Measurements from ENCODE around the gene EIPR1.
"Not testable (repeated sequence)": the region's sequence is repeated elsewhere in the genome, so short reads cannot be mapped to it uniquely, and the experiment has no call there.

Gene EIPR1

DNA sequence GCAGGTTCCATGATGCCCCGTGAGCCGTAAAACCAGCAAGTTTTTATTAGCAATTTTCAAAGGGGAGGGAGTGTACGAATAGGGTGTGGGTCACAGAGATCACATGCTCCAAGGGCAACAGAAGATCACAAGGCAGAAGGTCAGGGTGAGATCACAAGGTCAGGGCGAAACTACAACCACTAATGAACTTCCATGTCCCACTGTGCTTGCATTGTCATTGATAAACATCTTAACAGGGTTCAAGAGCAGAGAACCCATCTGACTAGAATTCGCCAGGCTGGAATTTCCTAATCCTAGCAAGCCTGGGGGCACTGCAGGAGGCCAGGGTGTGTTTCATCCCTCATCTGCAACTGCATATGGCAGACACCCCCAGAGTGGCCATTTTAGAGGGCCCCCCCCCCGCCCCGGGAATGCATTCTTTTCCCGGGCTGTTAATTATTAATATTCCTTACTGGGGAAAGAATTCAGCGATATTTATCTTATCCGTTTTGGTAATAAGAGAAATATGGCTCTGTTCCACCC lies 178.9 kb downstream of the EIPR1 start:
- not testable (repeated sequence) for H3K36me3 ChIP-seq (ENCODE audit: insufficient read depth, low read length); H2AFZ ChIP-seq (ENCODE audit: low read depth, low read length); H3K27me3 ChIP-seq (ENCODE audit: insufficient read depth, low read length); H3K4me1 ChIP-seq (ENCODE audit: insufficient read depth, low read length); H3K9me3 ChIP-seq (ENCODE audit: low read length); H3K4me3 ChIP-seq (ENCODE audit: low read length)

DNA sequence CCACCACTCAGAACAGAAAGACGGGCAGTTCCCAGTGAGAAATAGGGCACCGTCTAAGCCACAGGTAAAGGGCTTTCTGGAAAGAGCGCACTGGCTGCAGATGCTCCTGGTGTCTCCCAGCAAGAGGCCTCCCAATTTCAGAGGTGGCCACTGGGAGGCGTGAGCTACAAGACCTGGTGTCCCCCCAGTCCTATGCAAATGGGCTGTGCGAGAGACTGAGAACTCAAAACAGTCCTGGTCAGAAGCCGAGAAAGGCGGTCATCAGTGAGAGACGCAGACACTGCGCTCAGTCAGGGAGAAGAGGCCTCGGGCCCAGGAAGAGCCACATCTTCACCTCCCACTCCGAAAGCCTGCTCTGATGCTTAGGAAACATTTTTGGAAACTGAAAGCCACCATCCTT lies 179.5 kb downstream of the EIPR1 start:
- no peaks in the 10 kb centered on the region for H3K27me3 ChIP-seq (ENCODE audit: insufficient read depth, low read length)

DNA sequence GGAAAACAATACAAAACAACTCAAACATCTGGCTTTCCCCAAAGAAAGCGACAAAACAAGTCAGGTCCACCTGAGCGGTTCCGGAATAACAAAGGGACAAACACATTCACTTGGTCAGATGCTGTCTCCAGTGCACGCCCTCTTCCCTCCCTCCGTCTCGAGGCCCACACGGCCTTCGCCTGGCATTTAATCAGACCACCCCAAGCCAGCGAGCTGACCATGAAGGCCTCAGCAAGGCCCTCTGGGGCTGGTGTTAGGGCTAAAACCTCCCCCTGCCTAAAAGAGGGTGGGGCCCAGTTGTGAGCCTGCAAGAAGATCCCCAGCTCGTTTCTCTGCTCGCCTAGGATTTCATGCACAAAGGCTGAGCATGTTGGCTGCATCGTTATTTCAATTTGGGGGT lies 180.3 kb downstream of the EIPR1 start:
- Histone ChIP-seq H3K9me3 (ENCODE audit: low read length) (no peaks in the 10 kb centered on the region), H3K36me3 (ENCODE audit: insufficient read depth, low read length) (peaks cover 22% of the 10 kb centered on the region), H2AFZ (ENCODE audit: low read depth, low read length) (no peak overlapping the region), H3K4me1 (ENCODE audit: insufficient read depth, low read length) (peaks cover 3% of the 10 kb centered on the region), H3K27me3 (ENCODE audit: insufficient read depth, low read length) (no peaks in the 10 kb centered on the region), H3K4me3 (ENCODE audit: low read length) (no peak overlapping the region)

More for the DNA sequence above, 179.5 kb downstream of the EIPR1 start:
- Histone ChIP-seq H3K4me1 (ENCODE audit: insufficient read depth, low read length) (peaks cover 3% of the 10 kb centered on the region), H3K9me3 (ENCODE audit: low read length) (no peaks in the 10 kb centered on the region), H3K36me3 (ENCODE audit: insufficient read depth, low read length) (peaks cover 14% of the 10 kb centered on the region), H2AFZ (ENCODE audit: low read depth, low read length) (no peak overlapping the region), H3K4me3 (ENCODE audit: low read length) (no peak overlapping the region)

DNA sequence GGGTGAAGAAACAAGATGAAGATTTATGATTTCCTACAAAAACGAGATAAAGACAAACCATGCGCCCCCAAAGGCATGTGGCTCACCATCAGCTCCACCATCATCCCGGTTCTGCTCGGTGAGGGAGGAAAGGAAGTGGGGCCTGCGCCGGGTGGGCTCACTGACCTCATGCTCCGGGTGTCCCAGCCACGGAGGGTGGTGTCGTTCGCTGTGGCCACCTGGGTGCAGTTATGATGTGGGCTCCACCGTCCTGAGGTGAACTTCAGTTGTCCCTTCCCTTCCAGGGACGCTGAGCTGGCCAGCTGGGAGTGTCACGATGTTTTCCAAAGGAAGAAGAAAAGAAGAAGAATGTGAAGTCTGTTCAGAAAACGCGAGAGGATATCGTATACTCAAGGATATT lies 180.9 kb downstream of the EIPR1 start:
- H3K4me1 ChIP-seq (ENCODE audit: insufficient read depth, low read length) = peaks cover 3% of the 10 kb centered on the region
- H2AFZ ChIP-seq (ENCODE audit: low read depth, low read length) = no peak overlapping the region
- no peaks in the 10 kb centered on the region for H3K27me3 ChIP-seq (ENCODE audit: insufficient read depth, low read length)
- H3K4me3 ChIP-seq (ENCODE audit: low read length) = no peak overlapping the region
- peaks cover 28% of the 10 kb centered on the region for H3K36me3 ChIP-seq (ENCODE audit: insufficient read depth, low read length)
- no peaks in the 10 kb centered on the region for H3K9me3 ChIP-seq (ENCODE audit: low read length)

DNA sequence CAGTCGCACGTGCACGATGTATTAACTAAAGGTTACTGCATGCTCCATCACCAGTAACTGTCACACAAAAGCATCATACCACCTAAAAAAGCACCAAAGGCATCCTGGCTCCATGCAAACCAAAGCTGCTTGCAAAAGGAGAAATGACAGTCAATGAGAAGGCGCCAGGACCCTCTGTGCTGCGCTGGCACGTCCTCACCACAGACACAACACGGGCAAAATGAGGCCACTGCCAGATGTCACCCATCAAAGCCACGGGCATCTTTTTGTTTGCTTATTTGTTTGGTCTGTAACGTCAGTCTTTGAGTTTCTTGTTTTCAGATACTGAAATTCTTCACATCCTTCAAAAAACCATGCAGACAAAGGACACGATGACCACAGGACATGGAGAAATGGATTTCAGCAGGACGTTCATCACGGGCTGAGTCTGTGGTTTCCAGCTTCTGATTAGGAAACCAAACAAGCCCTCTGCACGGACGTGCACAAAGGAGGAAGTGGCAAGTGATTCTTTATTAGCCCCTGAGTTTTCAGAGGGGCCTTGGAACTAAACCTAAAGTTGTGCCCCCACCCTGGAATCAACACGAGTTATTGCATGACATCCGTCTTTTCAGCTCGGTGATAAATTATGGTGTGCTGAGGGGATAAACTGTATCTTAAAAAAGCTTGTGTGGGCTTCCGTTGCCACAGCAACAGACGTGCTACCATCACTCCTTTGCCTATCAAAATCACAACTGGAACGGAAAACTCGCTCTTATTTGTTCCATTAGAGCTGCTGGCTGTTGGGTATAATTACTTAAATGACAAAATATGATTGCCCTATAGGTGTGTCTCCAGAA lies 181.8 kb downstream of the EIPR1 start:
- no peak overlapping the region for H2AFZ ChIP-seq (ENCODE audit: low read depth, low read length)
- peaks cover 33% of the 10 kb centered on the region for H3K36me3 ChIP-seq (ENCODE audit: insufficient read depth, low read length)
- H3K4me1 ChIP-seq (ENCODE audit: insufficient read depth, low read length) = peaks cover 3% of the 10 kb centered on the region
- no peaks in the 10 kb centered on the region for H3K9me3 ChIP-seq (ENCODE audit: low read length)
- H3K27me3 ChIP-seq (ENCODE audit: insufficient read depth, low read length) = no peaks in the 10 kb centered on the region
- H3K4me3 ChIP-seq (ENCODE audit: low read length) = no peak overlapping the region

DNA sequence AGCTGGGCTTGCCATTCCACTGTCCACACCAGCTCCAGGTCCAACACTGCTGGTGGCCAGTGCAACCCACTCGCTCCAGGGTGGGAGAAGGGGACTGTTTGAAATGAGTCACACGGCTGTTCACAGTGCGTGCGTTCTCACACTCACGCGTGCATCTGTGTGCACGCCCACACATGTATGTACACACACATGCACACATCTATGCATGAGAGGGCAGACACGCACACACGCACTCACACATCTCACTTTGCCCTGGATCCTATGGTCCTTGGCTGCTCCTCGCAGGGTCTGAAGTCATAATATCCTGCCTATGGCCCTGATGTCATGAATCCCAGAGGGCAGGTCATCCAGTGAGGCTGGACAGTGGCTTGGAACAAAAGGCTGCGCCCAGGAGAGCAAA lies 182.8 kb downstream of the EIPR1 start:
- Histone ChIP-seq H3K27me3 (ENCODE audit: insufficient read depth, low read length) (no peaks in the 10 kb centered on the region), H3K9me3 (ENCODE audit: low read length) (no peaks in the 10 kb centered on the region), H3K36me3 (ENCODE audit: insufficient read depth, low read length) (peaks cover 37% of the 10 kb centered on the region), H2AFZ (ENCODE audit: low read depth, low read length) (no peak overlapping the region), H3K4me1 (ENCODE audit: insufficient read depth, low read length) (peaks cover 3% of the 10 kb centered on the region), H3K4me3 (ENCODE audit: low read length) (no peak overlapping the region)

DNA sequence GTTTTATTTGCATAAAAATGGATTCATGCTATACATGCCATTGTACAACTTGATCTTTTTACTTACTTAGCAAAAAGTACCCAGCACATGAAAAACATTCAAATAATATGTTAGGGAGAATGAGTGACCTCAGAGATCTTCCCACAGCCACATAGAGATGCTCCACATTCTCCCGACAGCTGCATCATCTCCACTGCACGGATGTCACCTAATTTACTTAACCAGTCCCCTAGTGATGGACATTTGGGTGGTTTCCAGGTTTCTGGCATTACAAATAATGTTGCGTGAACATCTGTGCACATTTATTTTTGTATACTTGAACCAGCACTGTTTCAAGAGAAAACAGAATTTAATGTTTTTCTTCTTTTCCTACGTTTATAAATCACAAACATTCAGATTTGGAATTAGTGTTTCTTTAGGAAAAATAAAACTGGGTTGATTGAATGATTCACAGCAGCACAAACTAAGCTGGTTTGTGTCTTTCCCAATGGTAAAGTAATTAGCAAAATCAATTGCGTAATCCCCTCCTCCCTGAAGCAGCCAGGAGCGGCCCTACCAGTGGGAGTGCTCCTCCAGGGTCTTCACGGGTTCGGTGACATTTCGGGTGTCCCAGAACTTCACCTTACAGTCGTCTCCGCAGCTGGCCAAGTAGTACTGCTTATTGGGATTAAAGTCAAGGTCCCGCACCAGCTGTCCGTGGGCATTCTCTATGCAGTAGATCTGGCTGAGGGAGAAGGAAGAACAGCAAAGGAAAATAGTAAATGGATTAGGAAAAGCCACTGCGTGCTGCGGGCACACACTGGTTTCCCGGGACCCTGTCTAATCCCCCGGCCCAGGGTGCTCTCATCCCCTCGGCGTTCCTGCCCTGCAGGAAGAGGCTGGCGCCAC lies 183.9 kb downstream of the EIPR1 start:
- no peak overlapping the region for H2AFZ ChIP-seq (ENCODE audit: low read depth, low read length)
- H3K4me3 ChIP-seq (ENCODE audit: low read length) = no peak overlapping the region
- peaks cover 41% of the 10 kb centered on the region for H3K36me3 ChIP-seq (ENCODE audit: insufficient read depth, low read length)
- peaks cover 4% of the 10 kb centered on the region for H3K4me1 ChIP-seq (ENCODE audit: insufficient read depth, low read length)
- H3K9me3 ChIP-seq (ENCODE audit: low read length) = no peaks in the 10 kb centered on the region
- H3K27me3 ChIP-seq (ENCODE audit: insufficient read depth, low read length) = no peaks in the 10 kb centered on the region

DNA sequence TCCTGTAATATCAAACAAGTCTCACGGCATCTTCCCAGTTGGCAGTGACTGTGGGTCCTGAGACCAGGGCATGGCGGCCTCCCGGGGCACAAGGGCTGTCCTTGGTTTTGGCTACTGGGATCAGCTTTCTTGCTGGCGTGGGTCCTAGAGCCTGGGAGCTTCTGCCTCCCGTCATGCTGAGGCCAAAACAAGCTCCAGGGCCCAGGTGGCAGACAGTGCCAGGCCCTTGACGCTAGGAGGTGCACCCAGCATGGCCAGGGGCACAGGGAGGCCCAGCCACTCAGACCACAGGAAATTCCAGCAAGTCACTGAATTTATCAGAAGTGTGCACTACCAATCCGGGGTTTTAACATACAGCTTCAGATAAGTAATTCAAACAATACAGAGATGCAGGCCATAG lies 184.7 kb downstream of the EIPR1 start:
- Histone ChIP-seq H3K36me3 (ENCODE audit: insufficient read depth, low read length) (peaks cover 41% of the 10 kb centered on the region), H3K4me3 (ENCODE audit: low read length) (no peak overlapping the region), H2AFZ (ENCODE audit: low read depth, low read length) (no peak overlapping the region), H3K4me1 (ENCODE audit: insufficient read depth, low read length) (peaks cover 2% of the 10 kb centered on the region), H3K9me3 (ENCODE audit: low read length) (no peaks in the 10 kb centered on the region), H3K27me3 (ENCODE audit: insufficient read depth, low read length) (no peaks in the 10 kb centered on the region)

DNA sequence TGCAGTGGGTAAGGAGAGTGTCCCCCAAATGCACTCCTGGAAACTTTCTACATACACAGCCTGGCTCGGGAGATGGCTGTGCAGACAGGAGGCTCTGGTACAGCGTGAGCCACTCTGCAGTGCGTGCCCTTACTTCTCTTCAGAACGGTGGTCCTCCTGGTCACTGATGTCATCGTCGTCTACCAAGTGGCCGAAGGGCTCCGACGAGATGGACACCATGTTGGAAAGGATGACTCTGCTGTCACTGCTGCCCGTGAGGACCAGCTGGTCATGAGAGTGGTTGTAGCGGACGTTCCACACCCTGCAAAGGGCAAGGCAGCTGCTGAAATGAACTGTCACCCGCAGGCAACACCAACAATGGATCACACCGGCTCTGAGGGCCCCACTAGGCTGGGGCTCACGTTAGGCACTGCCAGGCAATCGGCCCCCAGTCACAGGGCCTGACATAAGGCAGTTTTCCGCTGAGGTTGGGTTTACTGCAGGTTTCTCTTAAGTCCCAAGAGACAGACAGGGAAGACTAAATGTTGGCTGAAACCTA lies 185.3 kb downstream of the EIPR1 start:
- peaks cover 2% of the 10 kb centered on the region for H3K4me1 ChIP-seq (ENCODE audit: insufficient read depth, low read length)
- no peak overlapping the region for H3K4me3 ChIP-seq (ENCODE audit: low read length)
- no peak overlapping the region for H2AFZ ChIP-seq (ENCODE audit: low read depth, low read length)
- peaks cover 41% of the 10 kb centered on the region for H3K36me3 ChIP-seq (ENCODE audit: insufficient read depth, low read length)
- H3K9me3 ChIP-seq (ENCODE audit: low read length) = no peaks in the 10 kb centered on the region
- H3K27me3 ChIP-seq (ENCODE audit: insufficient read depth, low read length) = no peaks in the 10 kb centered on the region

DNA sequence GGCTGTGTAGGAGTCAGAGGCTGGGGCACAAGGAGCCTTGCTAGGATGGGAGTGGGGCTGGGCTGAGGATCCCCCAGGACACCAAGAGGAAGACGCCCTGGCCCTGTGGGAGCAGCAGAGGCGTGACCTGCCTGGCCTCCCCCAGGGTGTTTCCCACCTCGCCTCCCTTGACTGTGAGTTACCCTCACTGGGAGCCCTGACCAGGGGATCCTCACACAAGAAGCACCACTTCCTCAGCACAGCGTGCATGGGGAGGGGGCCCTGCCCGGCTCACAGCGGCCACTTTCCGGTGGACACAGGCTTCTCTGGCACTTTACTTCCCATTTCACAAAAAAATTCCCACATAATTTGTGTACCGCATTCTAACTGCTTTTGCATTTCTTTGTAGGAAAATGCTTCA lies 187.7 kb downstream of the EIPR1 start:
- H3K4me3 ChIP-seq (ENCODE audit: low read length) = no peak overlapping the region

DNA sequence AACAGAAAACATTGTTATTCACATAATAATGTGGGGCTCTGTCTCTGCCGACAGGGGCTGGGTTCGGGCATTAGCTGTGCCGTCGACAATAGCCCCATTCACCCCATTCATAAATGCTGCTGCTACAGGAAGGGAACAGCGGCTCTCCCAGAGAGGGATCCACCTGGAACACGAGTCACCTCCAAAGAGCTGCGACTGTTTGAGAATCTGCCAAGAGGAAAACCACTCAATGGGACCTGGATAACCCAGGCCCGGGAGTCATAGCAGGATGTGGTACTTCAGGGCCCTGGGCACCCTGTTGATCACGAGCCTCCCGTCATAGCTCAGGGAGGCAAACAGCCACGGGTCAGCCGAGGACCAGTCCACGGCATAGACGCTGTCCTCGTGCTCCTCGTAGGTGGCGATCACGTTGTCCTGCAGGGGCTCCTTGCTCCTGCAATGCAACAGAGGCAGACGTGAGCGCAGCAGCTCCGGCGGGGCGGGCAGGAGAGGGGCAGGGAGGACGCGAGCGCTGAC lies 188.5 kb downstream of the EIPR1 start:
- H3K4me1 ChIP-seq (ENCODE audit: insufficient read depth, low read length) = peaks cover 2% of the 10 kb centered on the region
- no peaks in the 10 kb centered on the region for H3K9me3 ChIP-seq (ENCODE audit: low read length)
- peaks cover 35% of the 10 kb centered on the region for H3K36me3 ChIP-seq (ENCODE audit: insufficient read depth, low read length)
- no peak overlapping the region for H3K4me3 ChIP-seq (ENCODE audit: low read length)
- H2AFZ ChIP-seq (ENCODE audit: low read depth, low read length) = no peak overlapping the region
- no peaks in the 10 kb centered on the region for H3K27me3 ChIP-seq (ENCODE audit: insufficient read depth, low read length)

More for the DNA sequence above, 187.7 kb downstream of the EIPR1 start:
- Histone ChIP-seq H3K9me3 (ENCODE audit: low read length) (no peaks in the 10 kb centered on the region), H3K4me1 (ENCODE audit: insufficient read depth, low read length) (peaks cover 2% of the 10 kb centered on the region), H3K36me3 (ENCODE audit: insufficient read depth, low read length) (peaks cover 40% of the 10 kb centered on the region), H3K27me3 (ENCODE audit: insufficient read depth, low read length) (no peaks in the 10 kb centered on the region), H2AFZ (ENCODE audit: low read depth, low read length) (no peak overlapping the region)

DNA sequence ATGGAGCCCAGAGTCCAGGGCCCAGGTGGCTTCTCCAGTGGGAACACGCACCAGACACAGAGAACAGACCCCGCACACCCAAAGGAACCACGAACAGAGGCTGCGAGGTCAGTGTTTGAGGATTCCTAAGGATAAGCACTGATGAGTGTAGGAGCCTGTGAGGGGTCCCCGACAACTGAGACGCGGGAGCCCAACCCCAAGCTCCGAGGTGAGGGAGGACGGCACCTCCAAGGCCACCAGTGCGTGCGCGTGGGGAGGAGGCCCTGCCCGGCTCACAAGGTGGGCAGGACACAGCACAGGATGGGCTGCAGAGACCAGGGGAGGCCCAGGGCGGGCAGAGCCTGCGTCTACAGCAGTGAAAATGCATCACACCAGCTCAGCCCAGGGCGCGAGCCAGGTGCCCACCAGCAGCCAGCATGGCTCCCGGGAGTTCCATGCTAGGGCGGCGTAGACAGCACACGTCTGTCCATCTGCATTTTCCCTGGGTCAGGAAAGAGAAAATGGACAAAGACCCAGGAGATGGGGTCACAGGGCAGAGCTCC lies 189.1 kb downstream of the EIPR1 start:
- Histone ChIP-seq H3K4me1 (ENCODE audit: insufficient read depth, low read length) (peaks cover 2% of the 10 kb centered on the region), H2AFZ (ENCODE audit: low read depth, low read length) (no peak overlapping the region), H3K36me3 (ENCODE audit: insufficient read depth, low read length) (peaks cover 31% of the 10 kb centered on the region), H3K27me3 (ENCODE audit: insufficient read depth, low read length) (no peaks in the 10 kb centered on the region), H3K4me3 (ENCODE audit: low read length) (no peak overlapping the region), H3K9me3 (ENCODE audit: low read length) (no peaks in the 10 kb centered on the region)
